ENCODE data around the gene LRIG2.

The LRIG2 gene

GRCh38 chr1:113170519-113170918, 97.5 kb downstream of the LRIG2 start:
- DNase-seq = no peak

GRCh38 chr1:113178106-113178505, 105.1 kb downstream of the LRIG2 start:
- DNase-seq = no peak

GRCh38 chr1:113178522-113178921, 105.5 kb downstream of the LRIG2 start:
- DNase-seq = no peak
